ENCODE results near the gene ANKRD33. TPM values are rescaled to one million over a fixed set of nuclear protein-coding genes. Genes with fewer than 3 reads are reported as not detected.
A peak's percentile ranks its signal among the peaks of the same experiment; 100 is the strongest.

Gene ANKRD33
- total and polyA plus RNA-seq, 2 of the 4 experiments (the other 2 are of a cell fraction) = under 0.01 to 0.03 TPM

DNA sequence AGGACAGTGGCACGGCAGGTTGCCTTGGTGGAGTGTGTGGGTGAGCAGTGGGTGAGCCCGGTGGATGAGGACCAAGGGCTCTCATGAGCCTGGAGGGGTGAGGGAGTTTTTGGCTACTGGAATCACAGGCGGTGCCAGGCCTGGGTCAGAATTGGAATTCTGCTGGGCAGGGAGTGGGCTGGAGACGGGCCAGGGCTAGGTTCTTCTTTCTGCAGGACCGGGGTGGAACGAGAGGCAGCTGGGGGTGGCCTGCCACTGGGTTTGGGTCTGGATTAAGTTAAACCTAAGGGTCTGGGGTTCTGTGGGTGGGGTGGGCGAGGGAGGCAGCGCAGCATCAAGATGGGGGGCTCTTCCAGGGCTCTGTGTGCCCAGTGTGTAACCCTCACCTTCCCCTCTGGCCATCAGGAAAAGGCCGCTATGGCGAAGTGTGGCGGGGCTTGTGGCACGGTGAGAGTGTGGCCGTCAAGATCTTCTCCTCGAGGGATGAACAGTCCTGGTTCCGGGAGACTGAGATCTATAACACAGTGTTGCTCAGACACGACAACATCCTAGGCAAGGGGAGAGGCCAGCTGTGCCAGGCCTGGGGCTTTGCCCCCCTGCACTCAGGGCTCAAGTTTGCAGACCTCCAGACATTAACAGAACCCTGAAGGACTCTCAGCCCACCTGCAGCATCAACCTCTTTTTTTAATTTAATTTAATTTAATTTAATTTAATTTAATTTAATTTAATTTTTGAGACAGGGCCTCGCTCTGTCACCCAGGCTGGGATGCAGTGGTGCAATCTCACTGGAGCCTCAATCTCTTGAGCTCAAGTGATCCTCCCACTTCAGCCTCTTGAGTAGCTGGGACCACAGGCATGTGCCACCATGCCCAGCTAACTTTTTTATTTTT lies 26.4 kb downstream of the ANKRD33 start:
- WGBS, 2 experiments (ENCODE audit: extremely low coverage in 2 of 2, insufficient read length in 1 of 2) = 83% methylated on average over 8 of the region's 17 CpGs; no CpG with 5 or more reads in 1 of the 2 experiments
- no peak overlapping the region for H2BK5ac ChIP-seq (ENCODE audit: low read depth, low read length, poor library complexity, severe bottlenecking)
- no peak overlapping the region for H3K27ac ChIP-seq (ENCODE audit: insufficient read depth, low read length)
- no peaks in the 10 kb centered on the region for H3K9me3 ChIP-seq (ENCODE audit: control insufficient read depth, insufficient read depth, low read length)
- dilution Hi-C loops (cut with HindIII; ENCODE audit: low sequenced_read_pairs, unreplicated experiment) (no loop called here), in situ Hi-C loops (cut with MboI; ENCODE audit: low sequenced_read_pairs) (no loop called here), intact Hi-C loops (cut with micrococcal nuclease) (no loop called here)
- H3K4me2 ChIP-seq (ENCODE audit: low read depth, low read length) = no peak overlapping the region
- peaks cover 41% of the 10 kb centered on the region for H3K4me1 ChIP-seq (ENCODE audit: control insufficient read depth, insufficient read depth, low read length)
- POLR2A ChIA-PET (ENCODE audit: unreplicated experiment) = interaction anchor here (0.5 kb wide), 1 partner anchor 15 kb away, joined by 3 read pairs; no protein-coding TSS in a partner anchor
- H3K56ac ChIP-seq (ENCODE audit: extremely low read depth, insufficient read depth, low read length) = no peak overlapping the region
- H3K23ac ChIP-seq (ENCODE audit: low read depth, low read length) = no peak overlapping the region
- H4K5ac ChIP-seq (ENCODE audit: low read depth, low read length) = no peak overlapping the region
- H2AK5ac ChIP-seq (ENCODE audit: low read depth, low read length) = peak overlapping the region; percentile 51; the same call in 1 of the 2 replicates
- H3K4me3 ChIP-seq (ENCODE audit: insufficient read depth, low read depth, low read length) = no peak overlapping the region
- no peak overlapping the region for H2BK15ac ChIP-seq (ENCODE audit: low read depth, low read length)
- peaks cover 0 to 25% of the 10 kb centered on the region in 2 experiments; a peak in 2 of 4 replicates for H3K79me1 ChIP-seq (ENCODE audit: low read depth in 1 of 2, low read length in 2 of 2)
- ATAC-seq (ENCODE audit: low read depth) (no peak), DNase-seq (no peak)
- 0 out of 2 replicates have a peak overlapping the region, but pooled peaks have one; percentile 13 for H2BK120ac ChIP-seq (ENCODE audit: low read depth, low read length)
- H3K18ac ChIP-seq (ENCODE audit: low read depth, low read length) = no peak overlapping the region
- no peak overlapping the region for H2AK9ac ChIP-seq (replicated peaks; ENCODE audit: low read depth, low read length, poor library complexity)
- H3K9me1 ChIP-seq (ENCODE audit: insufficient read depth, low read length) = peaks cover 33% of the 10 kb centered on the region
- no peak overlapping the region for H3K9ac ChIP-seq (ENCODE audit: low read depth, low read length)
- H4K20me1 ChIP-seq (ENCODE audit: insufficient read depth, low read length) = no peaks in the 10 kb centered on the region
- 0 out of 2 replicates have a peak overlapping the region, but pooled peaks have one; percentile 45 for H3K14ac ChIP-seq (replicated peaks; ENCODE audit: low read depth, low read length)
- H3K36me3 ChIP-seq (ENCODE audit: control insufficient read depth, insufficient read depth, low read length) = peaks cover 8% of the 10 kb centered on the region; the same call in 1 of the 2 replicates
- CTCF ChIA-PET = no interaction called here
- no peaks in the 10 kb centered on the region for H3K27me3 ChIP-seq (ENCODE audit: control insufficient read depth, insufficient read depth, low read length)
- no TSS peak for BruUV-seq (replicated peaks)
- no peak overlapping the region for H4K8ac ChIP-seq (ENCODE audit: low read depth in 2 of 2, low read length in 2 of 2)
- no peak overlapping the region for H2BK20ac ChIP-seq (ENCODE audit: low read depth, low read length)
- peak overlapping the region; percentile 41 for H3K4ac ChIP-seq (ENCODE audit: low read depth, low read length)
- no peak overlapping the region for H2AFZ ChIP-seq (replicated peaks; ENCODE audit: low read length, poor library complexity)
- no peak overlapping the region for H4K91ac ChIP-seq (ENCODE audit: insufficient read depth, low read depth, low read length)
- no peak for TF ChIP-seq RAD21 (IDR thresholded peaks at IDR 0.05; ENCODE audit: low read length)
- TF ChIP-seq, protein P1, sequence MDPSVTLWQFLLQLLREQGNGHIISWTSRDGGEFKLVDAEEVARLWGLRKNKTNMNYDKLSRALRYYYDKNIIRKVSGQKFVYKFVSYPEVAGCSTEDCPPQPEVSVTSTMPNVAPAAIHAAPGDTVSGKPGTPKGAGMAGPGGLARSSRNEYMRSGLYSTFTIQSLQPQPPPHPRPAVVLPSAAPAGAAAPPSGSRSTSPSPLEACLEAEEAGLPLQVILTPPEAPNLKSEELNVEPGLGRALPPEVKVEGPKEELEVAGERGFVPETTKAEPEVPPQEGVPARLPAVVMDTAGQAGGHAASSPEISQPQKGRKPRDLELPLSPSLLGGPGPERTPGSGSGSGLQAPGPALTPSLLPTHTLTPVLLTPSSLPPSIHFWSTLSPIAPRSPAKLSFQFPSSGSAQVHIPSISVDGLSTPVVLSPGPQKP (IDR thresholded peaks at IDR 0.05; ENCODE audit: borderline replicate concordance, low read depth, low read length) = no peak
- TF ChIP-seq FOS (IDR thresholded peaks at IDR 0.05; ENCODE audit: low read depth, low read length) = no peak
- TF ChIP-seq SMC3 (IDR thresholded peaks at IDR 0.05; ENCODE audit: low read depth, low read length) = no peak
- TF ChIP-seq, protein P2, sequence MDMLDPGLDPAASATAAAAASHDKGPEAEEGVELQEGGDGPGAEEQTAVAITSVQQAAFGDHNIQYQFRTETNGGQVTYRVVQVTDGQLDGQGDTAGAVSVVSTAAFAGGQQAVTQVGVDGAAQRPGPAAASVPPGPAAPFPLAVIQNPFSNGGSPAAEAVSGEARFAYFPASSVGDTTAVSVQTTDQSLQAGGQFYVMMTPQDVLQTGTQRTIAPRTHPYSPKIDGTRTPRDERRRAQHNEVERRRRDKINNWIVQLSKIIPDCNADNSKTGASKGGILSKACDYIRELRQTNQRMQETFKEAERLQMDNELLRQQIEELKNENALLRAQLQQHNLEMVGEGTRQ (IDR thresholded peaks at IDR 0.05; ENCODE audit: low read depth, low read length) = no peak
- no peak for TF ChIP-seq CEBPB (IDR thresholded peaks at IDR 0.05; ENCODE audit: low read depth, low read length)
- TF ChIP-seq POLR2A (IDR thresholded peaks at IDR 0.05; ENCODE audit: low read depth, low read length) = no peak

All from IMR-90 (cell line).